K562 (cell line): ENCODE data around the gene TBX1. TPM values are rescaled to one million over a fixed set of nuclear protein-coding genes. Genes with fewer than 3 reads are reported as not detected.
A peak's percentile ranks its signal among the peaks of the same experiment; 100 is the strongest.

Experiments
- FOS ChIP-seq: IDR thresholded peaks from 3 replicates; pipeline ENCODE4 v1.6.1; 2011; ENCODE audit not compliant: insufficient read length; ENCODE audit errors: extremely low read depth
- HNRNPLL ChIP-seq: fragments of 200-400 bp; formaldehyde crosslinking; IDR thresholded peaks from 2 replicates; pipeline ENCODE4 v1.6.1; 2017; ENCODE audit warnings: low read length, low read depth, mild to moderate bottlenecking; ENCODE audit not compliant: poor library complexity, severe bottlenecking
- ILK ChIP-seq: fragments of 450-650 bp; IDR thresholded peaks from 2 replicates; pipeline ENCODE4 v1.6.1; 2016; ENCODE audit warnings: missing genetic modification characterization, low read depth, mild to moderate bottlenecking, missing compliant biosample characterization, moderate library complexity, borderline replicate concordance
- NR2C1 ChIP-seq, 2 experiments: fragments of 450-650 bp; IDR thresholded peaks; 2 replicates each; pipeline ENCODE4 v1.6.1; 2017; ENCODE audit warnings: mild to moderate bottlenecking in 2 of 2, antibody characterized with exemption in 1 of 2, inconsistent platforms in 1 of 2, missing compliant biosample characterization in 1 of 2, missing genetic modification characterization in 1 of 2
- NR2F6 ChIP-seq: fragments of 450-650 bp; formaldehyde crosslinking; IDR thresholded peaks from 2 replicates; pipeline ENCODE4 v1.4.0; 2020; ENCODE audit warnings: mild to moderate bottlenecking
- POLR2G ChIP-seq: fragments of 200-400 bp; formaldehyde crosslinking; IDR thresholded peaks from 2 replicates; pipeline ENCODE4 v1.6.1; 2017; ENCODE audit warnings: low read depth, mild to moderate bottlenecking, antibody characterized with exemption, low read length, moderate library complexity
- PPARD ChIP-seq: fragments of 250-450 bp; sonication (Bioruptor Pico); IDR thresholded peaks from 2 replicates; pipeline ENCODE4 v1.8.0; 2022; ENCODE audit warnings: inconsistent platforms, mild to moderate bottlenecking, moderate library complexity
- RAD51 ChIP-seq: fragments of 450-650 bp; IDR thresholded peaks from 2 replicates; pipeline ENCODE4 v1.7.1; 2016; ENCODE audit warnings: low read depth, mild to moderate bottlenecking, borderline replicate concordance
- RFX5 ChIP-seq: IDR thresholded peaks from 2 replicates; pipeline ENCODE4 v1.6.1; 2011; ENCODE audit warnings: low read depth, mild to moderate bottlenecking, improper control_type of control experiment, low read length
- SRSF7 ChIP-seq: fragments of 200-400 bp; formaldehyde crosslinking; optimal IDR thresholded peaks from 2 replicates; pipeline ENCODE3; 2017; ENCODE audit warnings: mild to moderate bottlenecking, low read depth, low read length
- TEAD1 ChIP-seq, 2 experiments: fragments of 450-650 bp in 1 of 2; sonication (generic) in 1 of 2; formaldehyde crosslinking; IDR thresholded peaks; 2 replicates each; pipeline versions ENCODE4 v1.4.0 to v1.8.0; 2020 to 2022; ENCODE audit warnings: mild to moderate bottlenecking in 2 of 2, missing genetic modification reagents in 1 of 2
- ZBTB17 ChIP-seq: fragments of 450-650 bp; formaldehyde crosslinking; IDR thresholded peaks from 2 replicates; pipeline ENCODE4 v1.4.0; 2020; ENCODE audit warnings: mild to moderate bottlenecking
- ZBTB8A ChIP-seq: fragments of 450-650 bp; IDR thresholded peaks from 2 replicates; pipeline ENCODE4 v1.6.1; 2018; ENCODE audit warnings: mild to moderate bottlenecking, moderate library complexity; ENCODE audit not compliant: partially characterized antibody
- ZFX ChIP-seq: sonication (generic); formaldehyde crosslinking; IDR thresholded peaks from 2 replicates; pipeline ENCODE4 v1.8.0; 2022; ENCODE audit warnings: mild to moderate bottlenecking, missing genetic modification reagents, moderate library complexity
- ZNF589 ChIP-seq: fragments of 200-800 bp; sonication (Bioruptor generic); IDR thresholded peaks from 2 replicates; pipeline ENCODE4 v1.6.1; 2016; ENCODE audit warnings: low read depth, missing genetic modification characterization, missing compliant biosample characterization
- ZNF699 ChIP-seq: fragments of 250-450 bp; sonication (Bioruptor Pico); IDR thresholded peaks from 2 replicates; pipeline ENCODE4 v1.8.0; 2021; ENCODE audit warnings: mild to moderate bottlenecking, moderate library complexity; ENCODE audit not compliant: insufficient replicate concordance
- polyA plus RNA-seq, 8 experiments: library from polyadenylated mRNA; depleted of rRNA in 4 of 8; stranded (reverse) in 5 of 8; unstranded in 3 of 8; fragments of >200 nt; fragmentation: Nextera tagmentation in 2 of 8; fragmentation: Illumina TruSeq in 1 of 8; extraction: Ambion mirVana in 2 of 8; extraction: Trizol in 1 of 8; gene quantifications; 2 replicates each; pipeline versions ENCODE4 v1.2.1 to v1.2.3, GENCODE V29; 2011 to 2014; ENCODE audit warnings: inconsistent platforms in 1 of 8, missing spikeins in 1 of 8
- total RNA-seq, 7 experiments: library from RNA; depleted of rRNA in 6 of 7; stranded (reverse); fragments of >200 nt in 6 of 7; fragmentation: Illumina TruSeq in 2 of 7; extraction: Trizol in 2 of 7; gene quantifications; 2 replicates each; pipeline versions ENCODE4 v1.2.1 to v1.2.3, GENCODE V29; 2011 to 2021; ENCODE audit warnings: low replicate concordance in 1 of 7
- TF ChIP-seq, protein P1 (sequence below): fragments of 450-650 bp; formaldehyde crosslinking; IDR thresholded peaks from 2 replicates; pipeline ENCODE4 v1.4.0; 2022; ENCODE audit warnings: missing genetic modification characterization
- TF ChIP-seq, protein P2 (sequence below): fragments of 250-450 bp; sonication (Bioruptor Pico); IDR thresholded peaks from 2 replicates; pipeline ENCODE4 v1.4.0; 2020; ENCODE audit warnings: mild to moderate bottlenecking, moderate library complexity
- TF ChIP-seq, protein P3 (sequence below): sonication (generic); formaldehyde crosslinking; IDR thresholded peaks from 2 replicates; pipeline ENCODE4 v1.8.1; 2023; ENCODE audit warnings: mild to moderate bottlenecking, missing genetic modification reagents

Gene TBX1
- total and polyA plus RNA-seq, 9 of the 15 experiments (the other 6 are each of a cell fraction or from before 2014, with no cell fraction given), result 0.07 to 35.0 (median 3.9) TPM

DNA sequence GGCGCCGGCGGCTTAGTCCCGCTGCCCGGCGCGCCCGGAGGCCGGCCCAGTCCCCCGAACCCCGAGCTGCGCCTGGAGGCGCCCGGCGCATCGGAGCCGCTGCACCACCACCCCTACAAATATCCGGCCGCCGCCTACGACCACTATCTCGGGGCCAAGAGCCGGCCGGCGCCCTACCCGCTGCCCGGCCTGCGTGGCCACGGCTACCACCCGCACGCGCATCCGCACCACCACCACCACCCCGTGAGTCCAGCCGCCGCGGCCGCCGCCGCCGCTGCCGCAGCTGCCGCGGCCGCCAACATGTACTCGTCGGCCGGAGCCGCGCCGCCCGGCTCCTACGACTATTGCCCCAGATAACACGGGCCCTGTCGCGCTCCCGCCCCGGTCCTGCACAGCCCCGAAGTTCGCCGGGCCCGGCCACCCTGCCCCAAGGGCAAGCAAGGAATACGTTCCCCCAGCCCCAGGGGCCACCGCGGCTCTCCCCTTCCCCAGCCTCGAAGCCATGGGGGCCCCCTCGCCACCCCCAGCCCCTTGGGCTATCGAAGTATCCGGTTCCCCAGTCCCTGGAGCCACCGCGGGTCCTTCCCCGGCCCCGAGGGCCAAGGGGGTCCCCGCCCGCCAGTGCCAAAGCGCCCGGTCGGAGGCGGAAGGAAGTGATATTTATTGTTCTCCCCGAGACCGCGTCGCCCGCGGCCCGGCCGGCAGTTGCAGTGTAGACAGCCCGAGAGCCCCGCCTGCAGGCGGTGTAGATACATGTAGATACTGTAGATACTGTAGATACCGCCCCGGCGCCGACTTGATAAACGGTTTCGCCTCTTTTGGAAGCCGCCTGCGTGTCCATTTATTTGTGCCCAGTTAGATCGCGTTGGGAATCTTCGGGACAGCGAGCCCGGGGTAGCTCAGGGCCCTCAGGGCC lies 6.2 kb downstream of the TBX1 start (continued):
- TF ChIP-seq RFX5 (no peak), SRSF7 (peak; percentile 32), RAD51 (no peak), FOS (no peak), ZBTB17 (CRISPR knock-in tag) (no peak), ZNF589 (CRISPR knock-in tag) (no peak), ILK (tag) (no peak), HNRNPLL (peak; percentile 20), POLR2G (peak; percentile 80), ZFX (CRISPR knock-in tag) (no peak), PPARD (CRISPR knock-in tag) (no peak), ZBTB8A (no peak), ZNF699 (CRISPR knock-in tag) (no peak), TEAD1 (CRISPR knock-in tag; IDR thresholded peaks at IDR 0.05) (no peak), NR2C1 (IDR thresholded peaks at IDR 0.05) (no peak), NR2C1 (tag; IDR thresholded peaks at IDR 0.05) (no peak), NR2F6 (CRISPR knock-in tag) (no peak)
- TF ChIP-seq, protein P1, sequence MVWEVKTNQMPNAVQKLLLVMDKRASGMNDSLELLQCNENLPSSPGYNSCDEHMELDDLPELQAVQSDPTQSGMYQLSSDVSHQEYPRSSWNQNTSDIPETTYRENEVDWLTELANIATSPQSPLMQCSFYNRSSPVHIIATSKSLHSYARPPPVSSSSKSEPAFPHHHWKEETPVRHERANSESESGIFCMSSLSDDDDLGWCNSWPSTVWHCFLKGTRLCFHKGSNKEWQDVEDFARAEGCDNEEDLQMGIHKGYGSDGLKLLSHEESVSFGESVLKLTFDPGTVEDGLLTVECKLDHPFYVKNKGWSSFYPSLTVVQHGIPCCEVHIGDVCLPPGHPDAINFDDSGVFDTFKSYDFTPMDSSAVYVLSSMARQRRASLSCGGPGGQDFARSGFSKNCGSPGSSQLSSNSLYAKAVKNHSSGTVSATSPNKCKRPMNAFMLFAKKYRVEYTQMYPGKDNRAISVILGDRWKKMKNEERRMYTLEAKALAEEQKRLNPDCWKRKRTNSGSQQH (CRISPR knock-in tag), result no peak
- TF ChIP-seq, protein P2, sequence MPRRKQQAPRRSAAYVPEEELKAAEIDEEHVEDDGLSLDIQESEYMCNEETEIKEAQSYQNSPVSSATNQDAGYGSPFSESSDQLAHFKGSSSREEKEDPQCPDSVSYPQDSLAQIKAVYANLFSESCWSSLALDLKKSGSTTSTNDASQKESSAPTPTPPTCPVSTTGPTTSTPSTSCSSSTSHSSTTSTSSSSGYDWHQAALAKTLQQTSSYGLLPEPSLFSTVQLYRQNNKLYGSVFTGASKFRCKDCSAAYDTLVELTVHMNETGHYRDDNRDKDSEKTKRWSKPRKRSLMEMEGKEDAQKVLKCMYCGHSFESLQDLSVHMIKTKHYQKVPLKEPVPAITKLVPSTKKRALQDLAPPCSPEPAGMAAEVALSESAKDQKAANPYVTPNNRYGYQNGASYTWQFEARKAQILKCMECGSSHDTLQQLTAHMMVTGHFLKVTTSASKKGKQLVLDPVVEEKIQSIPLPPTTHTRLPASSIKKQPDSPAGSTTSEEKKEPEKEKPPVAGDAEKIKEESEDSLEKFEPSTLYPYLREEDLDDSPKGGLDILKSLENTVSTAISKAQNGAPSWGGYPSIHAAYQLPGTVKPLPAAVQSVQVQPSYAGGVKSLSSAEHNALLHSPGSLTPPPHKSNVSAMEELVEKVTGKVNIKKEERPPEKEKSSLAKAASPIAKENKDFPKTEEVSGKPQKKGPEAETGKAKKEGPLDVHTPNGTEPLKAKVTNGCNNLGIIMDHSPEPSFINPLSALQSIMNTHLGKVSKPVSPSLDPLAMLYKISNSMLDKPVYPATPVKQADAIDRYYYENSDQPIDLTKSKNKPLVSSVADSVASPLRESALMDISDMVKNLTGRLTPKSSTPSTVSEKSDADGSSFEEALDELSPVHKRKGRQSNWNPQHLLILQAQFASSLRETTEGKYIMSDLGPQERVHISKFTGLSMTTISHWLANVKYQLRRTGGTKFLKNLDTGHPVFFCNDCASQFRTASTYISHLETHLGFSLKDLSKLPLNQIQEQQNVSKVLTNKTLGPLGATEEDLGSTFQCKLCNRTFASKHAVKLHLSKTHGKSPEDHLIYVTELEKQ (CRISPR knock-in tag), result no peak
- TF ChIP-seq, protein P3, sequence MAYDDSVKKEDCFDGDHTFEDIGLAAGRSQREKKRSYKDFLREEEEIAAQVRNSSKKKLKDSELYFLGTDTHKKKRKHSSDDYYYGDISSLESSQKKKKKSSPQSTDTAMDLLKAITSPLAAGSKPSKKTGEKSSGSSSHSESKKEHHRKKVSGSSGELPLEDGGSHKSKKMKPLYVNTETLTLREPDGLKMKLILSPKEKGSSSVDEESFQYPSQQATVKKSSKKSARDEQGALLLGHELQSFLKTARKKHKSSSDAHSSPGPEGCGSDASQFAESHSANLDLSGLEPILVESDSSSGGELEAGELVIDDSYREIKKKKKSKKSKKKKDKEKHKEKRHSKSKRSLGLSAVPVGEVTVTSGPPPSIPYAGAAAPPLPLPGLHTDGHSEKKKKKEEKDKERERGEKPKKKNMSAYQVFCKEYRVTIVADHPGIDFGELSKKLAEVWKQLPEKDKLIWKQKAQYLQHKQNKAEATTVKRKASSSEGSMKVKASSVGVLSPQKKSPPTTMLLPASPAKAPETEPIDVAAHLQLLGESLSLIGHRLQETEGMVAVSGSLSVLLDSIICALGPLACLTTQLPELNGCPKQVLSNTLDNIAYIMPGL (CRISPR knock-in tag), result 0 out of 2 replicates have a peak, but pooled peaks have one; percentile 43
